Esophagus mucosa (tissue), 1 donor: ENCODE results near the gene WFIKKN1. TPM values are rescaled to one million over a fixed set of nuclear protein-coding genes. Genes with fewer than 3 reads are reported as not detected.

ENCODE experiments used
- total RNA-seq: library from RNA; stranded (reverse); gene quantifications from one replicate; pipeline ENCODE4 v1.2.4, GENCODE V29; 2023
- donor health status: DM: yes; HTN: yes; CAD: no.

The WFIKKN1 gene
- total RNA-seq, 1 donor from 2014 or later = 0.08 TPM

Other genes starting within 250 kb of the WFIKKN1 start
- 14.5 TPM for gene PGAP6, start 249.0 kb upstream of the WFIKKN1 start, total RNA-seq
- gene NME4, start 233.8 kb upstream of the WFIKKN1 start, total RNA-seq = 25.3 TPM
- 8.4 TPM for gene DECR2, start 229.1 kb upstream of the WFIKKN1 start, total RNA-seq
- 6.3 TPM for gene RAB11FIP3, start 205.3 kb upstream of the WFIKKN1 start, total RNA-seq
- gene CAPN15, start 103.3 kb upstream of the WFIKKN1 start, total RNA-seq = 27.1 TPM
- not detected for gene PRR35, start 70.6 kb upstream of the WFIKKN1 start, total RNA-seq
- 0.12 TPM for gene NHLRC4, start 64.0 kb upstream of the WFIKKN1 start, total RNA-seq
- gene PIGQ, start 61.0 kb upstream of the WFIKKN1 start, total RNA-seq = 21.0 TPM
- 15.5 TPM for gene RAB40C, start 40.9 kb upstream of the WFIKKN1 start, total RNA-seq
- 40.2 TPM for gene METTL26, start 5.3 kb downstream of the WFIKKN1 start, total RNA-seq
- 20.3 TPM for gene MCRIP2, start 10.8 kb downstream of the WFIKKN1 start, total RNA-seq
- 17.9 TPM for gene WDR90, start 18.4 kb downstream of the WFIKKN1 start, total RNA-seq
- 58.7 TPM for gene RHOT2, start 37.1 kb downstream of the WFIKKN1 start, total RNA-seq
- 1.0 TPM for gene RHBDL1, start 44.7 kb downstream of the WFIKKN1 start, total RNA-seq
- 87.5 TPM for gene STUB1, start 49.4 kb downstream of the WFIKKN1 start, total RNA-seq
- gene JMJD8, start 53.3 kb downstream of the WFIKKN1 start, total RNA-seq = 31.7 TPM
- gene WDR24, start 59.4 kb downstream of the WFIKKN1 start, total RNA-seq = 7.4 TPM
- gene FBXL16, start 74.8 kb downstream of the WFIKKN1 start, total RNA-seq = 15.1 TPM
- 9.6 TPM for gene METRN, start 84.1 kb downstream of the WFIKKN1 start, total RNA-seq
- gene ANTKMT, start 90.2 kb downstream of the WFIKKN1 start, total RNA-seq = 24.1 TPM
- 0.40 TPM for gene CCDC78, start 95.5 kb downstream of the WFIKKN1 start, total RNA-seq
- gene HAGHL, start 96.1 kb downstream of the WFIKKN1 start, total RNA-seq = 2.7 TPM
- 18.1 TPM for gene CIAO3, start 110.0 kb downstream of the WFIKKN1 start, total RNA-seq
- 2.8 TPM for gene MSLN, start 129.7 kb downstream of the WFIKKN1 start, total RNA-seq
- gene RPUSD1, start 157.4 kb downstream of the WFIKKN1 start, total RNA-seq = 14.4 TPM
- gene CHTF18, start 157.6 kb downstream of the WFIKKN1 start, total RNA-seq = 20.2 TPM
- gene GNG13, start 169.7 kb downstream of the WFIKKN1 start, total RNA-seq = not detected